OCI-LY7 (cell line): ENCODE measurements around the gene ZCCHC18. TPM values are rescaled to one million over a fixed set of nuclear protein-coding genes. Genes with fewer than 3 reads are reported as not detected.

Source experiments
- BruUV-seq: library from RNA; stranded (reverse); fragments of 400-500 nt; replicated peaks from 2 replicates; lab custom pipeline; 2021; lab: Mats Ljungman, UMichigan
- CTCF ChIA-PET: fragments of 300-600 bp; sonication (Branson Sonifier 250); formaldehyde crosslinking; loops from one replicate; lab custom pipeline; 2022; ENCODE audit warnings: antibody characterized with exemption; ENCODE audit not compliant: unreplicated experiment; lab: Charles Lee
- POLR2A ChIA-PET: fragments of 300-600 bp; sonication (Branson Sonifier 250); formaldehyde crosslinking; loops from one replicate; lab custom pipeline; 2022; ENCODE audit warnings: antibody characterized with exemption; lab: Charles Lee
- DNase-seq: peaks from one replicate; pipeline ENCODE4 v3.0.0-alpha.2; 2015; ENCODE audit warnings: low spot score
- H2AFZ ChIP-seq: fragments of 200-600 bp; sonication (generic), shearing (Covaris generic); 2 replicates; pipeline ENCODE4 v1.6.1; 2014; ENCODE audit warnings: mild to moderate bottlenecking, antibody characterized with exemption, low read length, moderate library complexity
- H3K27ac ChIP-seq: fragments of 200-600 bp; sonication (generic); 2 replicates; pipeline ENCODE4 v1.5.1; 2014; ENCODE audit warnings: mixed run types, low read depth, mild to moderate bottlenecking, moderate library complexity, low read length, inconsistent platforms; ENCODE audit not compliant: poor library complexity, severe bottlenecking
- H3K36me3 ChIP-seq: fragments of 200-600 bp; sonication (generic); 2 replicates; pipeline ENCODE4 v1.6.1; 2014; ENCODE audit warnings: mild to moderate bottlenecking, antibody characterized with exemption, low read length, moderate library complexity, mixed read lengths; ENCODE audit not compliant: insufficient read depth
- H3K4me1 ChIP-seq: fragments of 200-600 bp; sonication (generic); 2 replicates; pipeline ENCODE4 v1.5.1; 2014; ENCODE audit warnings: mild to moderate bottlenecking, low read length; ENCODE audit not compliant: insufficient read depth, poor library complexity, severe bottlenecking
- H3K4me2 ChIP-seq: fragments of 200-600 bp; sonication (generic); 2 replicates; pipeline ENCODE4 v1.6.1; 2014; ENCODE audit warnings: mild to moderate bottlenecking, low read length
- H3K4me3 ChIP-seq: fragments of 200-600 bp; sonication (generic); 2 replicates; pipeline ENCODE4 v1.5.1; 2014; ENCODE audit warnings: mild to moderate bottlenecking, low read depth, low read length; ENCODE audit not compliant: poor library complexity, severe bottlenecking
- H3K79me2 ChIP-seq: fragments of 200-600 bp; sonication (generic); 2 replicates; pipeline ENCODE4 v1.6.1; 2016; ENCODE audit warnings: low read depth, mild to moderate bottlenecking, low read length, moderate library complexity, mixed read lengths; ENCODE audit not compliant: insufficient read depth
- H3K9me2 ChIP-seq: fragments of 200-600 bp; sonication (generic); 2 replicates; pipeline ENCODE4 v1.6.1; 2016; ENCODE audit warnings: mild to moderate bottlenecking, low read length, mixed read lengths; ENCODE audit not compliant: insufficient read depth
- H3K9me3 ChIP-seq: fragments of 200-600 bp; sonication (generic); 2 replicates; pipeline ENCODE4 v1.6.1; 2014; ENCODE audit warnings: mild to moderate bottlenecking, mixed run types, low read length, mixed read lengths
- H4K20me1 ChIP-seq: fragments of 200-600 bp; sonication (generic); 2 replicates; pipeline ENCODE4 v1.6.1; 2014; ENCODE audit warnings: mild to moderate bottlenecking, antibody characterized with exemption, low read length, moderate library complexity, mixed read lengths; ENCODE audit not compliant: insufficient read depth
- CTCF ChIP-seq: fragments of 200-600 bp; sonication (generic); conservative IDR thresholded peaks from 2 replicates; pipeline ENCODE4 v1.5.1; 2014; ENCODE audit warnings: mild to moderate bottlenecking, antibody characterized with exemption, low read length, moderate library complexity, mixed read lengths
- EZH2phosphoT487 ChIP-seq: fragments of 200-600 bp; sonication (generic); IDR thresholded peaks from 2 replicates; pipeline ENCODE4 v1.6.1; 2018; ENCODE audit warnings: low read depth, borderline replicate concordance, mild to moderate bottlenecking, mixed run types, antibody characterized with exemption, low read length, moderate library complexity, mixed read lengths
- intact Hi-C: fragments of 100-400 bp; cut with micrococcal nuclease; formaldehyde crosslinking; loops from one replicate; pipeline ENCODE4 v1.10.0; 2022; ENCODE audit not compliant: unreplicated experiment
- total RNA-seq, 2 experiments: library from RNA; depleted of rRNA in 1 of 2; stranded (reverse); fragments of >200 nt in 1 of 2; shearing (Covaris generic) in 1 of 2; gene quantifications; 2 replicates each; pipeline ENCODE4 v1.2.3, GENCODE V29; 2014 to 2022

ZCCHC18 gene
- total RNA-seq, 2 experiments from 2014 or later: 4.5 to 12.1 TPM

GRCh38 chrX:104156630-104157529 is 44.6 kb downstream of the ZCCHC18 start, which contains the start of gene SLC25A53:
Gene SLC25A53 (minus strand): TSS chrX:104157009. CDS start chrX:104105257, 51,752 bp downstream.
- H3K79me2 ChIP-seq: peaks cover 19% of the 10 kb centered on the region; the same call in 1 of the 2 replicates
- ChIA-PET POLR2A (interaction anchor here (0.6 to 2.8 kb wide), 6 partner anchors 9 to 631 kb away, joined by 3 to 26 read pairs (median 3); partner anchors contain the start of genes FAM199X and ZCCHC18), CTCF (no interaction called here)
- peak within 1 kb of the TSS; percentile 87 for H3K27ac ChIP-seq
- no peaks in the 10 kb centered on the region for H3K36me3 ChIP-seq
- H4K20me1 ChIP-seq: no peaks in the 10 kb centered on the region
- no peaks in the 10 kb centered on the region for H3K9me3 ChIP-seq
- intact Hi-C loops: loop anchor here (2.0 kb wide), 1 partner anchor 238 kb away; no protein-coding TSS in a partner anchor
- H2AFZ ChIP-seq: peak within 1 kb of the TSS; percentile 85; the same call in 1 of the 2 replicates
- peak; percentile 87 for DNase-seq
- H3K4me2 ChIP-seq: peak within 1 kb of the TSS; percentile 85
- BruUV-seq: TSS peak; percentile 96
- H3K4me1 ChIP-seq: peaks cover 6% of the 10 kb centered on the region
- peak within 1 kb of the TSS; percentile 78 for H3K4me3 ChIP-seq
- H3K9me2 ChIP-seq: no peaks in the 10 kb centered on the region
- no peak for TF ChIP-seq EZH2phosphoT487
- no peak for TF ChIP-seq CTCF

Other genes with a start within 250 kb of the ZCCHC18 start
- 11.2 and 13.7 TPM in 2 replicates for gene TMSB15B, start 149.9 kb upstream of the ZCCHC18 start, total RNA-seq (2014; rRNA removed; shearing (Covaris generic))
- gene TMSB15B, start 149.9 kb upstream of the ZCCHC18 start, total RNA-seq (2022): 23.6 and 24.3 TPM in 2 replicates
- not detected in 2 replicates for gene H2BW1, start 98.8 kb upstream of the ZCCHC18 start, total RNA-seq (2014; rRNA removed; shearing (Covaris generic))
- not detected in 2 replicates for gene H2BW1, start 98.8 kb upstream of the ZCCHC18 start, total RNA-seq (2022)
- gene H2BW2, start 72.6 kb upstream of the ZCCHC18 start, total RNA-seq (2014; rRNA removed; shearing (Covaris generic)): not detected in 2 replicates
- not detected in 2 replicates for gene H2BW2, start 72.6 kb upstream of the ZCCHC18 start, total RNA-seq (2022)
- 5.4 and 11.3 TPM in 2 replicates for gene TMSB15C, start 36.3 kb upstream of the ZCCHC18 start, total RNA-seq (2014; rRNA removed; shearing (Covaris generic))
- gene TMSB15C, start 36.3 kb upstream of the ZCCHC18 start, total RNA-seq (2022): 9.0 and 10.6 TPM in 2 replicates
- gene SLC25A53, start 44.5 kb downstream of the ZCCHC18 start, total RNA-seq (2014; rRNA removed; shearing (Covaris generic)): 15.6 and 23.1 TPM in 2 replicates
- 4.8 and 5.5 TPM in 2 replicates for gene SLC25A53, start 44.5 kb downstream of the ZCCHC18 start, total RNA-seq (2022)
- gene FAM199X, start 53.9 kb downstream of the ZCCHC18 start, total RNA-seq (2014; rRNA removed; shearing (Covaris generic)): 10.6 and 10.8 TPM in 2 replicates
- 16.0 and 19.2 TPM in 2 replicates for gene FAM199X, start 53.9 kb downstream of the ZCCHC18 start, total RNA-seq (2022)
- gene ESX1, start 142.4 kb downstream of the ZCCHC18 start, total RNA-seq (2014; rRNA removed; shearing (Covaris generic)): not detected in 2 replicates
- not detected in 2 replicates for gene ESX1, start 142.4 kb downstream of the ZCCHC18 start, total RNA-seq (2022)